Suprapubic skin (tissue), 3 donors: ENCODE measurements around the gene KCNG3.

Source experiments
- POLR2A ChIP-seq, 2 donors: fragments of 450-650 bp; IDR thresholded peaks; one replicate each; pipeline ENCODE4 v1.6.1; 2017; ENCODE audit warnings: antibody characterized with exemption in 2 of 2, mild to moderate bottlenecking in 2 of 2, moderate library complexity in 2 of 2
- TF ChIP-seq, protein P1 (sequence below), 2 donors: fragments of 200-600 bp in 1 of 2; fragments of 450-650 bp in 1 of 2; sonication (generic) in 1 of 2; IDR thresholded peaks; one replicate each; pipeline ENCODE4 v1.5.1; 2016 to 2019; ENCODE audit warnings: antibody characterized with exemption in 2 of 2, mild to moderate bottlenecking in 1 of 2, moderate library complexity in 1 of 2

DNA sequence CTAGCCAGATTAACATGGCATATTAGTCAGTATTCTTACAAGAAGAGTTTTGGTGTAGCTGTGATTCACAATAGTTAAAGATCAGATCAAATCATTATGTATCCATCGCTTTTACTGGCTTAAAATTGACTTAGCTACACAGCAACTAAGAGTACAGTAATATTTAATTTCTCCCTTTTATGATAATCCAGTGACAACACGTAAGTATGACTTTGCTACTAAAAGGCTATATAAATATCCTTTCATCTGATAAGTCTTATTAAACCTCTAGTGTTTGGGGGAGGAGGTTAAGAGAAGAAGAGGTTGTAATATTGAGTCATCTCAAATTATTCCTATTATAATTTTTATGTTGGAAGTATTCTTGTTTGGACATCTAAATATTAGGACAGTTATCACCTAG lies 51.0 kb downstream of the KCNG3 start:
- TF ChIP-seq, protein P1, sequence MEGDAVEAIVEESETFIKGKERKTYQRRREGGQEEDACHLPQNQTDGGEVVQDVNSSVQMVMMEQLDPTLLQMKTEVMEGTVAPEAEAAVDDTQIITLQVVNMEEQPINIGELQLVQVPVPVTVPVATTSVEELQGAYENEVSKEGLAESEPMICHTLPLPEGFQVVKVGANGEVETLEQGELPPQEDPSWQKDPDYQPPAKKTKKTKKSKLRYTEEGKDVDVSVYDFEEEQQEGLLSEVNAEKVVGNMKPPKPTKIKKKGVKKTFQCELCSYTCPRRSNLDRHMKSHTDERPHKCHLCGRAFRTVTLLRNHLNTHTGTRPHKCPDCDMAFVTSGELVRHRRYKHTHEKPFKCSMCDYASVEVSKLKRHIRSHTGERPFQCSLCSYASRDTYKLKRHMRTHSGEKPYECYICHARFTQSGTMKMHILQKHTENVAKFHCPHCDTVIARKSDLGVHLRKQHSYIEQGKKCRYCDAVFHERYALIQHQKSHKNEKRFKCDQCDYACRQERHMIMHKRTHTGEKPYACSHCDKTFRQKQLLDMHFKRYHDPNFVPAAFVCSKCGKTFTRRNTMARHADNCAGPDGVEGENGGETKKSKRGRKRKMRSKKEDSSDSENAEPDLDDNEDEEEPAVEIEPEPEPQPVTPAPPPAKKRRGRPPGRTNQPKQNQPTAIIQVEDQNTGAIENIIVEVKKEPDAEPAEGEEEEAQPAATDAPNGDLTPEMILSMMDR (IDR thresholded peaks at IDR 0.05): no peak
- TF ChIP-seq POLR2A (IDR thresholded peaks at IDR 0.05): no peak
